GM21619 (cell line): Measurements from ENCODE around the gene PTRHD1.

Experiments
- ATAC-seq: cut with Tn5 transposase; IDR thresholded peaks from one replicate; pipeline ENCODE4 v1.9.1; 2021; ENCODE audit not compliant: unreplicated experiment

Gene PTRHD1

DNA sequence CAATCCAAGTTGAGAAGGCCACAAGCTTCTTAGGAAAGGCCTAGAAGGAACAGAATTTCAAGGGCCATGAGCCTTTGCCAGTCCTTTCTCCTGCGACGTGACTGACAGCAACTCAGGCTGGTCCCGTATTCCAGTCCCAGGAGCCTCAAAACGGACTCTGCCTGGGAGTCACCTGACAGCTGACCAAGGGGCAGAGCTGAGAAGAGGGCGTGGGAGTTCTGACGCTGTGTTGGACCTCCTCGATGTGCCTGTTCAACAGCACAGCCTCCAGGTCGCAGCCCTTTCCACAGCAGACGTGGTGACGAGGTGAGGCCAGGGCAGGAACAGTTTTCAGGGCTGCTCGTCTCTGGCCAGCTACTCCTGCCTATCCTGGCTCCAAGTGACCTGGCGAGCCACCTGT is 37.6 kb upstream of the PTRHD1 start:
- no peak for ATAC-seq

DNA sequence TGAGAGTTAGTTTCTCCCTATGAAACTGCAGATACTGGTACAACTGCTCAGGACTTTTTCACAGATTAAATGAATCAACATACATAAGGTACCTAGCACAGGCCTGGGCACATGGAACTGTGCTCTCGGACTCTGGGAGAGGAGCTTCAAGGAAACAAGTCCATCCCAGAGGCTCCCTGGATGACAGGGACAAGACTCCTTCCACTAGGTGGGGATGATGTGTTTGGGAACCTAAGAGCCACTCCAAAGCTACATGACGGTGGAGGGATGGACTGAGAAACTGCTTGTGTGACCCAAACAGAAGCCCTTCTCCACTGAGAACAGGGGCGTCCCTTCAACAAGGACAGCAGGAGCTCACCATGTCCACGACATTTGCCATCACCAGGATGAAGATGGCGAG is 37.2 kb upstream of the PTRHD1 start:
- ATAC-seq = no peak

DNA sequence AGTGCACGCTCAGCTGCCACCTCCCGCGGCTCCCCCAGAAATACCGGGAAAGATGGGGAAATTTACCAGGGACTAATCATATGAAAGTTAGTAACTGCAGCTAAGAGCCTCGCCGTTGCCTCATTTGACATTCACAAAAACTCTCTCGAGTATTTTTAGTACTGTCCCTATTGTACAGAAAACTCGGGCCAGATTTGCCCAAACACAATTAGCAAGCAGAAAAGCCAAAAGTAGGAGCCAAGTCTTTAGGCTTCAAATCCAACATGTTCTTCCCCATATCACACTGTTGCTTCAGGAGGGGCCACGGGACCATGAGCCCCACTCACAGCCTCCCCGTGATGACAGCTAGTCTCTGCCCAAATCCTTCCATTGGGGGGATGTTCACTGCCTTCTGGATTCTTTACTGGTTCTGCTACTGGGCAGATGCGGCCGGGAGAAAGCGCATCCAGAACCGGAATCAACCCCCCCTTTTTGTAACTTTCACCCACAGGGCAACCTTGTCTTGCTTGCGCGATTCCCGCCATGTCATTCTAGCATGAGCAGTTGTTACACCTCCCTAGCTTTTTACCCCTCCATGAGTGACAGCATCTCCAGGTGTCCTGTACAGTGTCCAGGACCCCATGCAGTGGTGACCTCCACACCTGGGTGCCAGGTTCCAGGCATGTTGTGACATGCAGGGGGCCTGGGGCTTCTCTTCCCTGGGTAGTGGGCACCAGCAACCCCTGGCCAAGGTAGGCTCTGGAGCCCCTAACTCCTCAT is 35.2 kb upstream of the PTRHD1 start:
- ATAC-seq = no peak

DNA sequence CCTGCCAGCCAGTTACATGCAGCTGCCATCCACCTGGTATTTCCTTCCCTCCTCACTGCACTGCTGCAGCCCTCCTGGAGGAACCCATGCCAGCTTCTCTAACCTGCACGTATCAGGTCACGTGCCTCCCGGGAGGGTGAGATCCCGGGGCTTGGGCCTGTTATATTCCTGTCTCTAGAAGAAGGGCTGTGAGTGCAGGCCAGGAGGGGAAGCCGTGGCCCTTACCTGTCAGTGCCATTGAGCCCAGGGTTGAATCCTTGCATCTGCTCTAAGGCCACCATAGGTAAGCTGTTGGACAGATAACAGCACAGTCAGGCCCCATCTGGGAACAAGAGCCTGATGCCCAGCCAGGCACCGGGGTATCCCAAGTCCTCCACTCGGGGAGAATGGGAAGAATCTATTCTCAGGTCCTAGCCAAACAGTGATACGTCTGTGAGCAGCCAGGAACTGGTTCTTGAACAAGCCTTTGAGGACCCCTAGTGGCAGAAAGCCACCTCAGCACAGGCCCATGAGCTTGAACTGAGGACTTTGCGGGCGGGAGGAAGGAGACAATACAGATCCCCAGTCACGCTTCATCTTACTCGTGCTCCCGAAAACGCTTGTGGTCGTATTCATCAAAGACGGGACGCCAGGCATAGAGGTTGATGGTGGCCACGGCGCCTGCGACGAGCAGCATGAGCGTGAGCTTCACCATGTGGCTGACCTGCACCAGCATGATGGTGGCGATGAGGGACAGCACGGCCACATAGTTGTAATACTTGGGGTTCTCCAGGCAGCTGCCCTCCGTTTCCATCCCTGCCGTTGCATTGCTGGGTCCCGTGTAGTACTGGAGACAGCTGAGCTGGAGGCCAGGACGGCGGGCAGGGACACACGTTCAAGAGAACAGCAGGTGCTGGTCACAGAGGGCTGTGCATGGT is 34.4 kb upstream of the PTRHD1 start:
- peak; percentile 68 for ATAC-seq

DNA sequence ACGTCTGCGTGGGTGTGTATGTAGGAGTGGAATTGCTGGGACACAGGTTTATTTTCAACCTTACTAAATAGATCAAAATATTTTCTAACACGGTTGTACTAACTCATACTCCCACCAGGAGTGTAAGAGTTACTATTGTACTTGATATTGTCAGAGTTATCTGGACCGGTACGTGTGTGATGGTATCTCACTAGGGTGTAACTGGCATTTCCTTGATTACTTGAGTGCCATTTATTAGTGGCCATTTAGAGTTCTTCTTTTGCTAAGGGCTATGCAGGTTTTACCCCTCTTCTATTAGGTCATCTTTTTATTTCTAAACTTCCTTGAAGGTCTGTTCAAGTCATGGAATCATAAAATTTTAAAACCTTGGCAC is 33.6 kb upstream of the PTRHD1 start:
- ATAC-seq = no peak

DNA sequence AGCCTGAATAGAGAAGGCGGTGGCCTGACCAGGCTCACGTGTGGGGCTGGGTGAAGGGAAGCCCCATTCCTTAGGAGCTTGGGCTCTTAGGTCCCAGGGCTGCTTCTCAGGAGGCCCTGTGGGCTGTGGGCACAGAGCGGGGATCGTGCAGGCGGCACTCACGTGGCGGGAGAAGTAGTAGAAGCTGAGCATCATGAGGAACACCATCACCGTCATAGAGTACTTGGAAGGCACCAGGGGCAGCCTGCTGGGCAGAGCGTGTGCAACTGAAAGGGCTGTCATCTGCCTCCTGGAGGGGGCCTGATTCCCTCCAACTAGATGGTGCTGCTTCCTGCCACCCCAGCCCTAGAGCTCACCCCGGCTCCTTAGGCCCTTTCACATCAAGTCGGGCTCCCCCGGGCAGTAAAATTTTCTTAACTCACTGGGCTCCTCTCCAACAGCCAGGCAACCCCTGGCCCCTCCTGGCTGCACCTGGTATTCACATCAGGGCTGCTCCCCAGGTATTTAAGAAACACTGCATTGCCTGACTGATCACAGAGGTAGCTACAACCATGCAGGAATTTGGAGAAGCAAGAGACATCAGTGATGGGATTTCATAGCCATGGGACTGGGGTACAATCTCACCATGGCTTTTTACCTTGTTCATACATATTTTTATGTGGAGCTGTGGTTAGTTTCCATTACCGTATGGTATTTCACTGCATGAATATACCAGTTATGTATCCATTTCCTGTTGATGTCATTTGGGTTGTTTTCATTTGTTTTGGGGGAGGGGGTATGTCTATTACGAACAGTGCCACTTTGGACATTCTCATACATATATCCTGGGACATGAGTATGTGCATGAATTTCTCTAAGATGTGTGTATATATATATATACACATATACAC is 32.9 kb upstream of the PTRHD1 start:
- no peak for ATAC-seq

DNA sequence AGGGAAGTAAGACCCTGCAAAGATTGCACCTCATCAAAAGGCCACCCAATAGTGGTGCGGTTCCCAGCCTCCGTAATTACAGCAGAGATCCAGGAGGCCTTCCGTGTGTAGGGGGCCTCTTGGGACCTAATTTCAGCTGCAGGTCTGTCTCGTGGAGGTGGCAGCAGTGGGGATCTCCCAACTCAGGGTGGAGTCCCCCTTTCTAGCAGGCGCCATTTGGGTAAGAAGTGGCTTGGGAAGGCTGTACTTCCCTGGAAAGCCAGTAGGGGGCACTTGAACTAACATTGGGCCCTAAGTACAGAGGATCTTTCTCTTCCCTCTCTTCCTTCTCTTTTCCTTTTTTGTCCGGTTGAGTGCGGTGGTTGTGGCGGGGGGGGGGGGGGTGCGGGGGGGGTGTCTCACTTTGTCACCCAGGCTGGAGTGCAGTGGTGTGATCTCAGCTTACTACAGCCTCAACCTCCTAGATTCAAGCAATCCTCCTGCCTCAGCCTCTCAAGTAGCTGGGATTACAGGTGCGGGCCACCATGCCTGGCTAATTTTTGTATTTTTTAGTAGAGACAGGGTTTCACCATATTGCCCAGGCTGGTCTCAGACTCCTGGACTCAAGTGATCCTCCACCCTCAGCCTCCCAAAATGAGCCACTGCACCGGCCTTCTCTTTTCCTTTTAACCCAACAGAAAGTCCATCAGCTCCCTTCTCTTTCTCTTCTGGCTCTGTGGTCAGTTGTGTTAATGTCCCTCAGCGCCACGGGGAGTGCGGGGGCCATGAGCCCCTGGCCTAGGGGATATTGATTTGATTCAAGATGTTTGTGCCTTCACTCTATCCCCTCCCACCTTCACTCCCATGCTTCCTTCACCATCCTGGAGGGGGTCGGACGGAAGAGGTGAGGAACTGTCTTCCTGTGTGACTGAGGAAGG is 32.0 kb upstream of the PTRHD1 start:
- no peak for ATAC-seq

DNA sequence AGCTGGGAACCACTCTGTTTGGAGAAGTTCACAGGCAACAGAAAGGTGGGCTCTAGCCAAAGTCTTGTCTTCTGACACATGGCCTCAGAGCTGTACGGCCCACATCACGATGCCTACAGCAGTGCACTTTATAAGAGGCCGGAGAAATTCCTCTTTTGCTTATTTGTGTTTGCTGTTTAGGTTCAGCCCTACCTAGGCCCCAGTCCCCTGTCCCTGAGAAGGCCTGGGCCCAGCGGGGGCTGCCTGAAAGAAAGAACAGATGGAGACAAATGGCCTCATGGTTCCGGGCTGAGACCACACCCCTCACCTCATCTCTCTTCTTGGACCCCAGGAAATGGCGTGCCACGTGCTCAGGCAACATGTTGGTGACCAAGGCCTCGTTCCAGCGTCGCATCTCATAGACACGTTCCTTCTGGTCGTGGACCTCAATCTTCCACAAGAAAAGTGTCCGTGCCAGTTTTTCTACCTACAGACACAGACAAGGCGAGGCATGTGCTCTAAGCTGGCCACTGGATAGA is 30.9 kb upstream of the PTRHD1 start:
- no peak for ATAC-seq

DNA sequence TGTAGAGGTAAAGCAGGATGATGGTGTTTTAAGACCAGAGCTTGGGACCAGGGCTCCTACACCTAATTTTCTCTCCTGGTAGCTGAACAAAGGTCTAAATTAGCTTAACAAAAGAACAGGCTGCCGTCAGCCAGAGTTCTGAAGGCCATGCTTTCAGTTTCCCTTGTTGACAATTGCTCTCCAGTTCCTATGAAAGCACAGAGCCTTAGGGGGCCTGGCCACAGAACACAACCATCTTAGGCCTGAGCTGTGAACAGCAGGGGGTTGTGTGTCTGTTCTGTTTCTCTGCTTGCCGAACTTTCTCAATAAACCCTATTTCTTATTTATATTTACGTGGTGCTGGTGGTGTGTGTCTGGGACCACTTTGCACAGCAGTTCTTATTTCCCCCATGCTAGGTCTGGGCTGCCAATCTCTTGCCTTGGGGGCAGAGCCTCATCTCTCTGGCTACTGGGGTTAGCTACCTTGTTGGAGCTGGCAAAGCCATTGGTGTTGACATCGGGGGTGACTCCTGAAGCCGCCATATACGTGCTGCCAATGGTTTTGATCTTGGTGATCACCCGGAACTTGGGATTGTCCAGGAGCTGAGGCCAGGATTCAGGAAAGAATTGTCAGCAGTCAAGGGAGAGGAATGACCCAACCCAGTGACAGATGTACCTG is 29.0 kb upstream of the PTRHD1 start:
- ATAC-seq = no peak

DNA sequence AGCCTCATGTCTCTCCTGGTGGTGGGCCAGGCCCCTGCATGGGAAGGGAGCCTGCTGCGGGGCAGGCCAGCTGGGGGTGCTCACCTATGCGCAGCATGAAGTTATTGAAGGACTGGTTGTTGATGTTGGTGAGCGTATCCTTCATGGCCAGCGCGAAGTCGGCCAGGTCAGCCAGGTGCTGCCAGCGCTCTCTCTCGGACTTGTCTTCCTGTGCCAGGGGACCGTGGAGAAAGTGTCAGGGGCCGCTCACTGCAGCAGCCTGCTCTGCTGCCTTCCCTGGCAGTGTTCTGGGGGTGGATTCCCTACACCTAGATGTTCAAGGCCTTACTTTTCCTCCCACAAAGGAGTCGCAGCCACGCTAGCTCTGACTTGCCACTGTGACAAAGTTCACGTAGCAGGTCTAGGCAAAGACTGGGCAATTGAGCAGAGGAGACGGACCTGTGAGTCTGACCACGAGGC is 28.3 kb upstream of the PTRHD1 start:
- no peak for ATAC-seq

DNA sequence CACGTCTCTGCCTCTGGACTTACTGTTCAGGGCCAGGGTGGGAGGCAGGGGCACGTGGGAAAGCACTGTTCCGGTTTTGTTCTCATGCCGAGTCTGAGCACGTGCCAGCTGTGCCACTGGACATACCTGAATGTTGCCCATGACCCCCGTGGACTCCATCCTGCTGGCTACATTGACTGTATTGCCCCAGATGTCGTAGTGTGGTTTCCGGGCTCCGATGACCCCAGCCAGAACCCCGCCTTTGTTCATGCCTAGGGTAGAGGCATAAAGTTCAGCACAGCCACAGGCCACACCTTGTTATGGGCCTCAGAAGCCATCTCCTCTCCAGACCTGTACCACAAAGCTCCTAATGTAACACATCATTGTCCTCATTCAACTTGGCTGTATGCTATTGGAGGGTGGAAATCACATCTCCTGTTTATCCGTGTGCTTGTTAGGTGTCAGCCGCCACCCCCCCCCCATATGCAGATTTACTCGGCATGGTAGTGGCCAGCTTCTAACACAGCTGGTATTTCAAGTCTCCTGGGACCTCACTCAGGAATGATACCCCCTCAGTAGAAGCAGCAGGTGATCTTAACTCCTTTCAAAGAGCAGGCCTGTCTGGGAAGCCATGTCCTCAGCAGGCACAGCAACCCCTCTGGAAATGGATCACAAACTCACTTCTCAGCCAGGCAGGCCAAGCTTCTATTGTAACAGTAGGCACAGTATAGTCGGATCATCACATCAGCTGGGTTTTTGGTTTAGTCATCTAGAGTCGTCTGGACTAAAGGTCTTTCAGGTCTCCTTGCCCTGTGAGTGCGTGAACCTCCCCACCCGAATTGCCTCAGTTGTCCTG is 27.6 kb upstream of the PTRHD1 start:
- no peak for ATAC-seq

DNA sequence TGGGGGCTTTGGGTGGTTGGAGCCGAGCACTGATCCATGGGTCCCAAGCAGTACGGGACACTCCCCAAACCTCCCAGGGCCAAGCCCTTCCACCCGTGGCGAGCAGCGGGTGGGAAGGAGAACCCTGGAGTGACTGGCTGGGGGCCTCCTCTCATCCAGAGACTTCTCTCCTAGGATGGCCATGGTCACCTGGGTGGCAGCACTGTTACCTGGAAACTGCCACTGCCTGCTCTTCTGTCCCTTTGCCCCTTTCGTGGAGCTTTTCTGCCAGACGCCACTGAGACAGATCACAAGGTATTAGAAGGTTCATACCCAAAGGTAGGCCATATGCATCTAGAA is 27.0 kb upstream of the PTRHD1 start:
- ATAC-seq = no peak

DNA sequence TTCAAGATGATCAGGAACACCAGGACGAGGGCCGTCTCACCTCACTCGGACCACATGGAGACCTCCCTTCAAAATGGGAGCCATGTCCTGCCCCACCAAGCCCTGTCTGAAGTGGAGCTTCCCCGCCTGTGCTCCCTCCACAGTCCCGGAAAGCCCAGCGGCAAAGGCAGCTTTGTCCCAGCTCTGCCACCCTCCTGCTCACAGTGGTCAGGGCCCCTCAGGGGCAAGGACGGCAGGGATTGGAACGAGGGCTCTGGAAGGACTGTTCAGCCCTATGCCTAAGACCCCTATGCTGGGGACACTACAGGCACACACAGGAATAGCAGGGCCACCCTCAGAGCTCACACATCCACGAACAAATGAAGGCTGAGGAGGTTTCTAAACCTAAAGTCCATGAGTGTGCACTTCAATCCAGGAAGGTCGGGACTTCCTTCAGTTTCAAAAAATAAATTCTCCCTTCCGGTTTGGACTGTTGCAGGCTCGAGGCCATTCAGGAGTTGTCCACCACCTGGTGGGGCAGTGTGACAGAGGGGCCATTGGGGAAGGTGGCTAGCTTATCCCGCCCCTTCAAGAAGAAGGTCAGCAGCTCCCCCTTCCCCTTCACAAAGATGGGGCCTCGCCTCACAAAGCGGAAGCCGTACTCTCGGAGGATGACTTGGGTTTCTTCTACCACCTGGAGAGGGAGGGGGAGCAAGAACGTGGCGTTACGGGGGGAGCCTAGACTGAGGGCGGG is 26.4 kb upstream of the PTRHD1 start:
- no peak for ATAC-seq

DNA sequence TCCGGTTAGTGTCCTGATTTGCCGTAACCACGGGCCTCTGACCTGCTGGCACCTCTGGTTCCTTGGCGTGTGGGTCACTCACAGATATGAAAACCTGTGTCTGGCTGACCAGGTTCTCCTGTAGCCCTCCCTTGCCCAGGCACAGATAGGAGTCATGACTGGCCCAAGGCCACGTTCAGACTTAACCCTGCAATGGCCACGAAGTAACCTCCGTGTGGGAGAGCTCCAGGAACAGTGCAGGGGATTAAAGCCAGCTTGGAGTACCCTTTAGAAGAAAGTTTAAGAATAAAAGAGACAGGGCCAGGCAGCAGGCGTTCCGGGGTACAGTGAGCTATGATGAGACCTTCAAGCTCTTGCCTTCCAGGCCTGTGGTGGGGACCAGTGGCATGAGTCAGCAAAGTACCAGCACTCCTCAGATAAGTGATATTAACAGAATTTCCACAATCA is 25.6 kb upstream of the PTRHD1 start:
- ATAC-seq = no peak

DNA sequence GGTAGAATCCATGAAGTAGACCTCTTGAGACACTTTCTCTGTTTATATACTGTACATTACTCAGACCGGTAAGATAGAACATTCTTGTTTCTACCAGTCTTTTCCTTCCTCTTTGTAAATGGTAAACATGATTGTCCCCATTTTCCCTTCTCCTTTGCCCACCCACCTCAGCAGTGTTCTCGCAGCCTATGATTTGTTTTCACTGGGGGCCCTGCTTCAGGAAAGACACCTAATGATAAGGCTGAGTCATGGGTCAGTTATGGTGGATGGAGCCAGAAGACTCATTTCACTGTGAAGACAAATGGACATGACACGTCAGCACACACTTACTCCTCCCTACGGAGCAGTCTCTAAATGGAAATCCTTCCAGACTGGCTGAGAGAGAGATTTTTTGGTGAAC is 23.7 kb upstream of the PTRHD1 start:
- no peak for ATAC-seq

DNA sequence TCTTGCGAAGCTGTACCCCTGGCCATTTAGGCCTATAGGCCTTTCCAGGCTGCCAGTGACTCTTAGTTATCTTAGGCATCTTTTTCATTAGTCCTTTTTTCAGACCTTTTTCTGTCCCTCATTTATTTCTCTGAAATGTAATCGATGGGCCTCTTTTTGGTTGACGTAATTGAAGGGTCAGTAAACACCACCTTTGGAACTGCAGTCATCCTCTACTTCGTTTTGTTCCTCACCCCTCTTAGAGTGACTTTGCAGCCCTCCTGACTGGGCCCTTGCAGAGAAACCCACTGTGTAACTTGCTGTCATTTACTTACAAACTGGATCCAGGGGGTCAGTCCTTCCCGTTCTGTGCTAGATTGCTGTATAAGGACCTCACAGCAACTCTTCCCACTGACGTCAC is 23.2 kb upstream of the PTRHD1 start:
- no peak for ATAC-seq

DNA sequence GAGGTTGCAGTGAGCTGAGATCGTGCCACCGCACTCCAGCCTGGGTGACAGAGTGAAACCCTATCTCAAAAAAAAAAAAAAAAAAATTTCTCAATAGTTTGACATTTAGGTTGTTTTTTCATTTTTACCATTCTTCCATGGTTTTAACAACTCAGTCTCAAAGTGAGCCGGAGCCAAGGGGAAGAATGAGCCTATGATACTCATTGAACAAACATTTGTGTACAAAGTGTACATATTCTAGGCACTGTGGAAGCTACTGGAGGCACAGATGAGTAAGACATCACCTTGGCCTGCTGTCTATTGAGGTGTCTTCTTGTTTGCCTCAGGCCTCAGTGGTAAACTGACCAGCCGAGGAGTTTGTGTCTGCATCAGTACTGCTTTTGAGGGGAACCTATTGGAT is 22.0 kb upstream of the PTRHD1 start:
- ATAC-seq = no peak

DNA sequence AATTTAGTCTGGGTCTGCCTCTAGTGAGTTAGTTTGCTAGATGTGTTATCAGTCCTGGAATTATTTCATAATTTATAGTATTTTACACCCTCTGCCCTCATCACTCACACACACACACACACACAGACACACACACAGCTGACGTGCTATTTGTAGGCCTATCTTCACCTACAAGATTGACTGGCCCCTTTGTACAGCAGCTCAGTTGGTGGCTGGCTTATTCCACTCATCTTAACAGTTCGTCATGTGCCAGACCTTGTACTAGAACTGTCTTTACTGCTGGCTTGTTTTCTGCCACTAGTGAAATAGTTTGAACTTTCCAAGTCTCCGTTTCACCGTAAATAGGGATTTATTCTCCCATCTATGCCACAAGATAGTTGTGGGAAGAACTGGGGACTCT is 21.3 kb upstream of the PTRHD1 start:
- no peak for ATAC-seq
